Ishikawa (cell line): ENCODE measurements around the gene NEK7.

Experiments
- CEBPB ChIP-seq: IDR thresholded peaks from 2 replicates; pipeline ENCODE4 v1.6.1; 2012
- CREB1 ChIP-seq: IDR thresholded peaks from 2 replicates; pipeline ENCODE4 v1.6.1; 2012; ENCODE audit warnings: low read depth
- EGR1 ChIP-seq: IDR thresholded peaks from 2 replicates; pipeline ENCODE4 v1.6.1; 2012
- EP300 ChIP-seq: IDR thresholded peaks from 2 replicates; pipeline ENCODE4 v1.6.1; 2012; ENCODE audit warnings: borderline replicate concordance
- FOXM1 ChIP-seq: IDR thresholded peaks from 2 replicates; pipeline ENCODE4 v1.6.1; 2012; ENCODE audit warnings: low read depth, borderline replicate concordance
- NFIC ChIP-seq: IDR thresholded peaks from 2 replicates; pipeline ENCODE4 v1.6.1; 2012
- RAD21 ChIP-seq: IDR thresholded peaks from 2 replicates; pipeline ENCODE4 v1.6.1; 2012; ENCODE audit warnings: low read depth
- TAF1 ChIP-seq: IDR thresholded peaks from 2 replicates; pipeline ENCODE4 v1.6.1; 2012; ENCODE audit warnings: low read depth, mild to moderate bottlenecking
- TCF12 ChIP-seq: IDR thresholded peaks from 2 replicates; pipeline ENCODE4 v1.6.1; 2012; ENCODE audit warnings: low read depth
- TEAD4 ChIP-seq: IDR thresholded peaks from 2 replicates; pipeline ENCODE4 v1.6.1; 2012
- YY1 ChIP-seq: IDR thresholded peaks from 2 replicates; pipeline ENCODE4 v1.6.1; 2012; ENCODE audit warnings: low read depth
- ZBTB7A ChIP-seq: IDR thresholded peaks from 2 replicates; pipeline ENCODE4 v1.6.1; 2012; ENCODE audit warnings: low read depth
- TF ChIP-seq, protein P1 (sequence below): IDR thresholded peaks from 2 replicates; pipeline ENCODE4 v1.6.1; 2012; ENCODE audit warnings: low read depth, mild to moderate bottlenecking
- TF ChIP-seq, protein P2 (sequence below): IDR thresholded peaks from 2 replicates; pipeline ENCODE4 v1.6.1; 2012
- TF ChIP-seq, protein P3 (sequence below): IDR thresholded peaks from 2 replicates; pipeline ENCODE4 v1.6.1; 2012

Gene NEK7

DNA sequence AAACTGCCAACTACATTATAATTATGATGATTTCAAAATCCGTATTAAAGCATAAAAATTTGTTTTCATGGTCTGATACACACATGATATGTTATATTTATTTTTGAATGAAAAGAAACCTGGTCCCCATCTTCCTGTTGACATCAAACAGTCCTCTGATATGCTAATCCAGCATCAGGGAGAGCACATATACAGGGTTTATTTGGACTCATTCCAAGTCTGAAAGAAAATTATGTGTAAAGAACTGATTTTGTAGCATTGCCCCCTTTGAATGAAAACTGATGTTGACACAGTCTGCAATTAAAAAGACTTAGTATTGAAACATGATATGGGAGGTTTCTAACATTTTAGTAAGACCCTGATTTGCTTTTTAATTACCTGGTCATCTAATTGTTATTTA, 119.4 kb downstream of the NEK7 start:
- TF ChIP-seq, protein P1, sequence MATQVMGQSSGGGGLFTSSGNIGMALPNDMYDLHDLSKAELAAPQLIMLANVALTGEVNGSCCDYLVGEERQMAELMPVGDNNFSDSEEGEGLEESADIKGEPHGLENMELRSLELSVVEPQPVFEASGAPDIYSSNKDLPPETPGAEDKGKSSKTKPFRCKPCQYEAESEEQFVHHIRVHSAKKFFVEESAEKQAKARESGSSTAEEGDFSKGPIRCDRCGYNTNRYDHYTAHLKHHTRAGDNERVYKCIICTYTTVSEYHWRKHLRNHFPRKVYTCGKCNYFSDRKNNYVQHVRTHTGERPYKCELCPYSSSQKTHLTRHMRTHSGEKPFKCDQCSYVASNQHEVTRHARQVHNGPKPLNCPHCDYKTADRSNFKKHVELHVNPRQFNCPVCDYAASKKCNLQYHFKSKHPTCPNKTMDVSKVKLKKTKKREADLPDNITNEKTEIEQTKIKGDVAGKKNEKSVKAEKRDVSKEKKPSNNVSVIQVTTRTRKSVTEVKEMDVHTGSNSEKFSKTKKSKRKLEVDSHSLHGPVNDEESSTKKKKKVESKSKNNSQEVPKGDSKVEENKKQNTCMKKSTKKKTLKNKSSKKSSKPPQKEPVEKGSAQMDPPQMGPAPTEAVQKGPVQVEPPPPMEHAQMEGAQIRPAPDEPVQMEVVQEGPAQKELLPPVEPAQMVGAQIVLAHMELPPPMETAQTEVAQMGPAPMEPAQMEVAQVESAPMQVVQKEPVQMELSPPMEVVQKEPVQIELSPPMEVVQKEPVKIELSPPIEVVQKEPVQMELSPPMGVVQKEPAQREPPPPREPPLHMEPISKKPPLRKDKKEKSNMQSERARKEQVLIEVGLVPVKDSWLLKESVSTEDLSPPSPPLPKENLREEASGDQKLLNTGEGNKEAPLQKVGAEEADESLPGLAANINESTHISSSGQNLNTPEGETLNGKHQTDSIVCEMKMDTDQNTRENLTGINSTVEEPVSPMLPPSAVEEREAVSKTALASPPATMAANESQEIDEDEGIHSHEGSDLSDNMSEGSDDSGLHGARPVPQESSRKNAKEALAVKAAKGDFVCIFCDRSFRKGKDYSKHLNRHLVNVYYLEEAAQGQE, result no peak
- TF ChIP-seq, protein P2, sequence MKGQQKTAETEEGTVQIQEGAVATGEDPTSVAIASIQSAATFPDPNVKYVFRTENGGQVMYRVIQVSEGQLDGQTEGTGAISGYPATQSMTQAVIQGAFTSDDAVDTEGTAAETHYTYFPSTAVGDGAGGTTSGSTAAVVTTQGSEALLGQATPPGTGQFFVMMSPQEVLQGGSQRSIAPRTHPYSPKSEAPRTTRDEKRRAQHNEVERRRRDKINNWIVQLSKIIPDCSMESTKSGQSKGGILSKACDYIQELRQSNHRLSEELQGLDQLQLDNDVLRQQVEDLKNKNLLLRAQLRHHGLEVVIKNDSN, result no peak
- TF ChIP-seq NFIC, result no peak
- TF ChIP-seq, protein P3, sequence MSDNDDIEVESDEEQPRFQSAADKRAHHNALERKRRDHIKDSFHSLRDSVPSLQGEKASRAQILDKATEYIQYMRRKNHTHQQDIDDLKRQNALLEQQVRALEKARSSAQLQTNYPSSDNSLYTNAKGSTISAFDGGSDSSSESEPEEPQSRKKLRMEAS, result no peak
- no peak for TF ChIP-seq EGR1
- TF ChIP-seq ZBTB7A, result no peak
- TF ChIP-seq YY1, result no peak
- TF ChIP-seq CEBPB, result no peak
- no peak for TF ChIP-seq CREB1
- no peak for TF ChIP-seq EP300
- TF ChIP-seq TEAD4, result no peak
- no peak for TF ChIP-seq FOXM1
- no peak for TF ChIP-seq RAD21
- TF ChIP-seq TCF12, result no peak
- TF ChIP-seq TAF1, result no peak

DNA sequence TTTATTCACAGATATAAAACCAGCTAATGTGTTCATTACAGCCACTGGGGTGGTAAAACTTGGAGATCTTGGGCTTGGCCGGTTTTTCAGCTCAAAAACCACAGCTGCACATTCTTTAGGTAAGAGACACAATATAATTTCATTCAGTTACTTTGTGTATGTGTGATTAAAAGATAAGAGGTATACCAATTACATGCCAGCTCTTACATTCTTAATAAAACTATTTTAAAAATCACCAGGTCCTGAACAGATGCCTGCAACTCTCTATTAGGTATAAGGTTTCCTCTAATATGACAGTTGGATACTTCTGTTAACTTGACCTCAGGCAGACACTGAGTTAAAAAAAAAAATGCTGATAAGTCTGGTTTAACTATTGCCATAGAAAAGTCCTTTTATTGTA, 122.1 kb downstream of the NEK7 start:
- TF ChIP-seq FOXM1 (no peak), TAF1 (no peak), CREB1 (no peak), TCF12 (no peak), RAD21 (no peak), ZBTB7A (no peak), EGR1 (no peak), CEBPB (no peak), EP300 (no peak), NFIC (no peak)
- TF ChIP-seq, protein P3, result no peak
- TF ChIP-seq, protein P2, result no peak

DNA sequence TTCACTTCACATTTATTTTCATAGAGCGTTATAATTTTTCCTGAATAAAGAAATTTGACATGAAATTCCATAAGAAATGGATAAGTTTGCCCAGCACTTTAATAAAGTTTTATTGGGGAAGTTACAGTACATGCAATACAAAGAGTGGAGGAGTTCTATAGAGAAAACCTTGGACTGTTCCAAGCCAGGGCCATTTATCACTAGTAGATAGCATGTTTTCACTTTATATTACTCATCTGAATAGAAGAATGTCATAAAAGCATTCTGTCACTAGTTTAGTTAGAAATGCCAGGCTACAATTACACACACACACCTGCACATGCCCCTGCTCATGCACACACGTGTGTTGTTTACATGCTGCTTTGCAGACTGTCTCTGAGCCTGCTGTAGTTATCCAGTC, 123.3 kb downstream of the NEK7 start:
- TF ChIP-seq YY1 (no peak), EP300 (no peak), TCF12 (no peak), EGR1 (no peak), NFIC (no peak), RAD21 (no peak), ZBTB7A (no peak), FOXM1 (no peak)
- TF ChIP-seq, protein P2, result no peak

DNA sequence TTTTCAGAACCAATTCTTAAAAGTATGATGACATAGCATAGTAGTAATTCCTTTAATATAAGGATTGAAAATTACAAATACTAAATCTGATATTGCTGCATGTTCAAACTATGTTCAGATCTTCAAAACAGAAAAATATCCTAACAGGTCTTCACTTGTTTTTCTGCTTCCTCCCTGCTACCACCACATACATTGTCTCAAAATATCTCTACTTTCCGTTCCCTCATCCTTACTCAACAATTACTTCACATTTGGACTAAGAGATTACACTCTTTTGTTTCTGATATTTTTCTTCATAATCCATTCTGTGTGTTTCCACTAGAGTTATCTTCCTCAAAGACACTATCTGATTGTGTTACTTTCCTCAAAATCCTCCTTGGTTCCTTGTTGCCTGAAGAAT, 125.1 kb downstream of the NEK7 start:
- TF ChIP-seq EP300 (no peak), FOXM1 (no peak), NFIC (no peak), TAF1 (no peak), CEBPB (no peak), ZBTB7A (no peak), TEAD4 (no peak), CREB1 (no peak), EGR1 (no peak), TCF12 (no peak), YY1 (no peak), RAD21 (no peak)
- TF ChIP-seq, protein P2, result no peak
- TF ChIP-seq, protein P1, result no peak
- TF ChIP-seq, protein P3, result no peak

DNA sequence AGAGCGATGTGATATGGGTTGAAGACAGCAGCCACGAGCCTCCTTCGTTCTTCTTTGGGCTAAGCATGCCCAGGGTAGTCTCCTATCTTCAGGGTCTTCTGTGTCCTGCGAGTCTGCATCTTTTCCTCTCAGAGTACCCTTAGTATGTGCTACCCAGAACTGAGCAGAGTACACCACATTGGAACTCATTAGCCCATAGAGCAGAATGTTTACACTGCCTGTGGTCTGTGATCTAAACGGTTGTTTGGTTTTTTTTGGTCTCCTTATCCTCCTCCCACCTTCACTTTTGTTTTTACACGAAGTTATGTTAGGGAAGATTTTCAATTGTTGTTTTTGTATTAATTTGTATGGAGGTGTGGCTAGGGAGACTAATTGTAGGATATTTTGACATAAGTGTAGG, 126.4 kb downstream of the NEK7 start:
- no peak for TF ChIP-seq NFIC
- TF ChIP-seq RAD21, result no peak
- TF ChIP-seq, protein P3, result no peak
- no peak for TF ChIP-seq FOXM1
- TF ChIP-seq, protein P1, result no peak
- TF ChIP-seq, protein P2, result no peak
- no peak for TF ChIP-seq YY1
- no peak for TF ChIP-seq CREB1
- no peak for TF ChIP-seq ZBTB7A
- TF ChIP-seq TAF1, result no peak
- no peak for TF ChIP-seq CEBPB
- no peak for TF ChIP-seq EGR1
- no peak for TF ChIP-seq TCF12
- TF ChIP-seq EP300, result no peak
- TF ChIP-seq TEAD4, result no peak
